ENCODE measurements around the gene ANO1. TPM values are rescaled to one million over a fixed set of nuclear protein-coding genes. Genes with fewer than 3 reads are reported as not detected.
A peak's percentile ranks its signal among the peaks of the same experiment; 100 is the strongest.

The ANO1 gene
- total RNA-seq, 1 experiment from 2014 or later, result 41.7 TPM

DNA sequence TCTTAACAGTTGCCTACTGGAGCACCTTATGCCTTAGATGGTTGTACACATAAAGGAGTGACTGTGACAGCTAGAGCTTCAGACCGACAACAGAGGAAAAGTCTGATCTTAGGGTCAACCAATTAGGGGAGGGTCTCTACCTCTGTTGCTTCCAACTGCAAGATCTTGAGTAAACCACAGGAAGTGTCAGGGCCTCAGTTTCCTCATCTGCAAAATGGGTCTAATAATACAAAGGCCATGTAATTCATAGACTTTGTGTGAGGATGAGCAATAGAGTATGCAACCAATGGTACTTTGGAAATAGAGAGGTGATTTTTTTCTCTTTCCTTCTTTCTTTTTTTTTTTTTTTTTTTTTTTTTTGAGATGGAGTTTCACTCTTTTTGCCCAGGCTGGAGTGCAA, 16.4 kb upstream of the ANO1 start:
- intact Hi-C loops (cut with micrococcal nuclease), result no loop called here
- H2AFZ ChIP-seq (ENCODE audit: low read depth, low read length, poor library complexity, severe bottlenecking), result no peak overlapping the region
- ChIA-PET RAD21 (ENCODE audit: low non-redundant PET in 1 of 2, low total read pairs in 2 of 2, uncharacterized antibody in 2 of 2, unreplicated experiment in 2 of 2) (no interaction called here), POLR2A (no interaction called here), CTCF (no interaction called here)
- TF ChIP-seq SIN3A (IDR thresholded peaks at IDR 0.05; ENCODE audit: low read depth) (no peak), EGR1 (IDR thresholded peaks at IDR 0.05; ENCODE audit: low read depth) (no peak), CBX3 (IDR thresholded peaks at IDR 0.05; ENCODE audit: low read depth) (0 out of 2 replicates have a peak, but pooled peaks have one; percentile 15), FOSL1 (IDR thresholded peaks at IDR 0.05; ENCODE audit: low read depth) (no peak), EZH2 (IDR thresholded peaks at IDR 0.05) (no peak), JUND (IDR thresholded peaks at IDR 0.05) (no peak), YY1 (IDR thresholded peaks at IDR 0.05; ENCODE audit: extremely low read depth, insufficient replicate concordance, low read depth, low read length) (no peak)
- DNase-seq (ENCODE audit: low read depth, low spot score), result no peak
- ATAC-seq, result no peak
- H3K4me2 ChIP-seq (ENCODE audit: low read length), result no peak overlapping the region
- H3K27me3 ChIP-seq (ENCODE audit: insufficient read depth, low read length), result no peaks in the 10 kb centered on the region
- H3K79me2 ChIP-seq (ENCODE audit: insufficient read depth, low read length), result no peaks in the 10 kb centered on the region
- H3K36me3 ChIP-seq (ENCODE audit: control insufficient read depth in 1 of 2, insufficient read depth in 2 of 2, low read length in 2 of 2), result no peaks in the 10 kb centered on the region
- no peaks in the 10 kb centered on the region for H3K9me2 ChIP-seq (ENCODE audit: insufficient read depth)
- no peaks in the 10 kb centered on the region for H4K20me1 ChIP-seq (ENCODE audit: insufficient read depth)
- no peak overlapping the region for H3K9ac ChIP-seq (ENCODE audit: low read length)
- peaks cover 22 to 46% of the 10 kb centered on the region in 2 experiments for H3K4me1 ChIP-seq (ENCODE audit: control insufficient read depth in 1 of 2, insufficient read depth in 2 of 2, low read length in 2 of 2)
- H3K9me3 ChIP-seq (ENCODE audit: control insufficient read depth in 1 of 2, insufficient read depth in 1 of 2, low read depth in 1 of 2, low read length in 2 of 2), result no peaks in the 10 kb centered on the region
- no TSS peak for BruUV-seq (replicated peaks)
- H3K27ac ChIP-seq (ENCODE audit: low read depth, low read length), result no peak overlapping the region
- no peak overlapping the region for H3K4me3 ChIP-seq (replicated peaks in 1 of 2; ENCODE audit: low read depth in 1 of 2, low read length in 2 of 2)

GRCh38 chr11:70063121-70063520, 15.0 kb upstream of the ANO1 start:
- H3K4me2 ChIP-seq (ENCODE audit: low read length), result peak overlapping the region; percentile 54
- H3K4me3 ChIP-seq (replicated peaks in 1 of 2; ENCODE audit: low read depth in 1 of 2, low read length in 2 of 2), result no peak overlapping the region
- ChIA-PET RAD21 (ENCODE audit: low non-redundant PET in 1 of 2, low total read pairs in 2 of 2, uncharacterized antibody in 2 of 2, unreplicated experiment in 2 of 2) (no interaction called here), POLR2A (no interaction called here), CTCF (no interaction called here)
- H3K9me3 ChIP-seq (ENCODE audit: control insufficient read depth in 1 of 2, insufficient read depth in 1 of 2, low read depth in 1 of 2, low read length in 2 of 2), result no peaks in the 10 kb centered on the region
- H2AFZ ChIP-seq (ENCODE audit: low read depth, low read length, poor library complexity, severe bottlenecking), result no peak overlapping the region
- no peaks in the 10 kb centered on the region for H3K9me2 ChIP-seq (ENCODE audit: insufficient read depth)
- DNase-seq (ENCODE audit: low read depth, low spot score), result no peak
- no peaks in the 10 kb centered on the region for H3K27me3 ChIP-seq (ENCODE audit: insufficient read depth, low read length)
- no peaks in the 10 kb centered on the region for H3K36me3 ChIP-seq (ENCODE audit: control insufficient read depth in 1 of 2, insufficient read depth in 2 of 2, low read length in 2 of 2)
- no TSS peak for BruUV-seq (replicated peaks)
- peak; percentile 41 for ATAC-seq
- H3K79me2 ChIP-seq (ENCODE audit: insufficient read depth, low read length), result no peaks in the 10 kb centered on the region
- no peak overlapping the region for H3K27ac ChIP-seq (ENCODE audit: low read depth, low read length)
- 0 out of 2 replicates have a peak overlapping the region, but pooled peaks have one; percentile 18 for H3K9ac ChIP-seq (ENCODE audit: low read length)
- peaks cover 36 to 56% of the 10 kb centered on the region in 2 experiments for H3K4me1 ChIP-seq (ENCODE audit: control insufficient read depth in 1 of 2, insufficient read depth in 2 of 2, low read length in 2 of 2)
- no peak for TF ChIP-seq POLR2AphosphoS5 (IDR thresholded peaks at IDR 0.05; ENCODE audit: low read depth, low read length)
- TF ChIP-seq ZNF274 (IDR thresholded peaks at IDR 0.05; ENCODE audit: low read depth, low read length), result no peak
- no peak for TF ChIP-seq JUND (IDR thresholded peaks at IDR 0.05)
- TF ChIP-seq FOSL1 (IDR thresholded peaks at IDR 0.05; ENCODE audit: low read depth), result no peak
- no peaks in the 10 kb centered on the region for H4K20me1 ChIP-seq (ENCODE audit: insufficient read depth)
- intact Hi-C loops (cut with micrococcal nuclease), result no loop called here

All from HCT116 (cell line).